Gastroesophageal sphincter (tissue), 4 donors: Measurements from ENCODE around the gene CHD5. TPM values are rescaled to one million over a fixed set of nuclear protein-coding genes. Genes with fewer than 3 reads are reported as not detected.

ENCODE experiments used
- ATAC-seq: fragments of 150-250 bp; one replicate; pipeline ENCODE4 v1.9.1; 2016; ENCODE audit warnings: mild to moderate bottlenecking, moderate library complexity
- H3K27ac ChIP-seq, 4 donors: fragments of 200-600 bp; sonication (generic) in 3 of 4; 1 replicate in 3 of 4; 2 replicates in 1 of 4; pipeline ENCODE4 v1.5.1; 2016 to 2019
- H3K27me3 ChIP-seq: fragments of 200-600 bp; sonication (generic); one replicate; pipeline ENCODE4 v1.5.1; 2019
- H3K36me3 ChIP-seq, 2 donors: fragments of 200-600 bp; sonication (generic); one replicate each; pipeline ENCODE4 v1.5.1; 2019; ENCODE audit warnings: control low read depth in 1 of 2
- H3K4me1 ChIP-seq, 3 donors: fragments of 200-600 bp; sonication (generic); 1 replicate in 2 of 3; 2 replicates in 1 of 3; pipeline ENCODE4 v1.5.1; 2016 to 2019; ENCODE audit warnings: control low read depth in 2 of 3
- H3K4me3 ChIP-seq, 2 donors: fragments of 200-600 bp; sonication (generic); one replicate each; pipeline ENCODE4 v1.5.1; 2019; ENCODE audit warnings: mild to moderate bottlenecking in 1 of 2, moderate library complexity in 1 of 2
- H3K9me3 ChIP-seq, 3 donors: fragments of 200-600 bp; sonication (generic); one replicate each; pipeline ENCODE4 v1.5.1; 2017 to 2019; ENCODE audit warnings: control low read depth in 2 of 3
- EP300 ChIP-seq: sonication (generic); formaldehyde crosslinking; IDR thresholded peaks from one replicate; pipeline ENCODE4 v1.6.1; 2017; ENCODE audit warnings: antibody characterized with exemption, mild to moderate bottlenecking
- POLR2A ChIP-seq, 2 donors: fragments of 450-650 bp; IDR thresholded peaks; one replicate each; pipeline ENCODE4 v1.6.1; 2017; ENCODE audit warnings: antibody characterized with exemption in 2 of 2, mild to moderate bottlenecking in 2 of 2, moderate library complexity in 1 of 2
- POLR2AphosphoS5 ChIP-seq: sonication (generic); formaldehyde crosslinking; IDR thresholded peaks from one replicate; pipeline ENCODE4 v1.6.1; 2017; ENCODE audit warnings: antibody characterized with exemption
- WGBS, 2 donors: methylation state at CpG; one replicate each; pipeline ENCODE4 v1.1.5; 2018; ENCODE audit warnings: low coverage in 1 of 2; 5-methylcytosine and 5-hydroxymethylcytosine counted together
- total RNA-seq, 4 donors: library from RNA; depleted of rRNA; stranded (reverse); fragments of >200 nt; gene quantifications; one replicate each; pipeline ENCODE4 v1.1.0, GENCODE V29; 2016
- TF ChIP-seq, protein P1 (sequence below), 4 experiments: fragments of 200-600 bp in 2 of 4; fragments of 450-650 bp in 2 of 4; sonication (generic) in 1 of 4; IDR thresholded peaks; one replicate each; pipeline ENCODE4 v1.5.1; 2017 to 2019; ENCODE audit warnings: antibody characterized with exemption in 4 of 4, mild to moderate bottlenecking in 2 of 4, moderate library complexity in 2 of 4

CHD5 gene
- total RNA-seq, 4 donors from 2014 or later, result 4.4 to 34.9 (median 9.2) TPM

DNA sequence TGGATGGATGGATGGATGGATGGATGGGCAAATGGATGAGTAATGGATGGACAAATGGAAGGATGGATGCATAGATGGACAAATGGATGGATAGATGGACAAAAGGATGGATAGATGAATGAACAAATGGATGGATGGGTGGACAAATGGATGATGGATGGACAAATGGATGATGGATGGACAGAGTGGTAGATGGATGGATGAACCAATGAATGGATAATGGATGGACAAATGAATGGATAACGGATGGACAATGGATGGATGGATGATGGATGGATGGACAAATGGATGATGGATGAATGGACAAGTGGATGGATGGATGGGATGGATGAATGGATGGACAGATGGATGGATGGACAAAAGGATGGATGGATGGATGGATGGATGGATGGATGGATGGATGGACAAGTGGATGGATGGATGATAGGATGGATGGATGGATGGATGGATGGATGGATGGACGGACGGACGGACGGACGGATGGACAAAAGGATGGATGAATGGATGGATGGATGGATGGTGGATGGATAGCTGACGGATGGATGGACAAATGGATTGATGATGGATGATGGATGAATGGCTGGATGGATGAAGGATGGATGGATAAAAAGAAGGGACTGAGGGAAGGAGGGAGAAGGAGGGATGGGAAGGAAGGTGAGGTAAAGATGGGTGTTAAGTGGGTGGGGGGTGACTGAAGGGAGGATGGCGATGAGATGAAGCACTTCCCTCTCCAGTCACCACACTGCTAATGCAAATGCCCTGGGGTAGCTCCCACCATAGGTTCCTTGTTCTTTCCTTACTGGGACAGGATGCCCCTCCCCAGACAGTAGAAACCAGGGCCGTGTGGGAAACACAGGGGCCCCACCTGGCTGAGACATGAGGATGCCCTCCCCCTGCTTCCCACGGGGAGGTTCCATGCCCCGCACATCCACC lies 29.8 kb downstream of the CHD5 start:
- ATAC-seq, result no peak
- no peak overlapping the region for H3K4me3 ChIP-seq
- TF ChIP-seq POLR2A (IDR thresholded peaks at IDR 0.05) (no peak), EP300 (no peak), POLR2AphosphoS5 (no peak)
- TF ChIP-seq, protein P1, sequence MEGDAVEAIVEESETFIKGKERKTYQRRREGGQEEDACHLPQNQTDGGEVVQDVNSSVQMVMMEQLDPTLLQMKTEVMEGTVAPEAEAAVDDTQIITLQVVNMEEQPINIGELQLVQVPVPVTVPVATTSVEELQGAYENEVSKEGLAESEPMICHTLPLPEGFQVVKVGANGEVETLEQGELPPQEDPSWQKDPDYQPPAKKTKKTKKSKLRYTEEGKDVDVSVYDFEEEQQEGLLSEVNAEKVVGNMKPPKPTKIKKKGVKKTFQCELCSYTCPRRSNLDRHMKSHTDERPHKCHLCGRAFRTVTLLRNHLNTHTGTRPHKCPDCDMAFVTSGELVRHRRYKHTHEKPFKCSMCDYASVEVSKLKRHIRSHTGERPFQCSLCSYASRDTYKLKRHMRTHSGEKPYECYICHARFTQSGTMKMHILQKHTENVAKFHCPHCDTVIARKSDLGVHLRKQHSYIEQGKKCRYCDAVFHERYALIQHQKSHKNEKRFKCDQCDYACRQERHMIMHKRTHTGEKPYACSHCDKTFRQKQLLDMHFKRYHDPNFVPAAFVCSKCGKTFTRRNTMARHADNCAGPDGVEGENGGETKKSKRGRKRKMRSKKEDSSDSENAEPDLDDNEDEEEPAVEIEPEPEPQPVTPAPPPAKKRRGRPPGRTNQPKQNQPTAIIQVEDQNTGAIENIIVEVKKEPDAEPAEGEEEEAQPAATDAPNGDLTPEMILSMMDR (IDR thresholded peaks at IDR 0.05), result no peak
- no peaks in the 10 kb centered on the region for H3K9me3 ChIP-seq
- H3K36me3 ChIP-seq, result no peaks in the 10 kb centered on the region
- peaks cover 0 to 12% (median 7%) of the 10 kb centered on the region in 3 donors for H3K4me1 ChIP-seq
- H3K27ac ChIP-seq, result no peak overlapping the region
- peaks cover 40% of the 10 kb centered on the region for H3K27me3 ChIP-seq
- 57 to 87% methylated on average over 8 of the region's 11 CpGs for WGBS, 2 donors

DNA sequence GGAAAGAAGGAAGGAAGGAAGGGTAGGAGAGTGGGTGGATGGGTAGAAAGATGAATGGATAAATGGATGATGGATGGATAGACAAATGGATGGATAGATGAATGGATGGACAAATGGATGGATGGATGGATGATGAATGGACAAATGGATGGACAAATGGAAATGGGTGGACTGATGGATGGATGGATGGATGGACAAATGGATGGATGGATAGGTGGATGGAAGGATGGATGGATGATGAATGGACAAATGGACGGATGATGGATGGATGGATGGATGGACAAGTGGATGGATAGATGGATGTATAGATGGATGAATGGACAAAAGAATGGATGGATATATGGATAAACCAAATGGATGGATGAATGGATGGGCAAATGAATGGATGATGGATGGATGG lies 30.5 kb downstream of the CHD5 start:
- WGBS, 2 donors, result 96 to 100% methylated on average over 1 of the region's 1 CpG
- Histone ChIP-seq H3K27me3 (peaks cover 40% of the 10 kb centered on the region), H3K4me3 (no peak overlapping the region), H3K27ac (no peak overlapping the region), H3K9me3 (no peaks in the 10 kb centered on the region), H3K36me3 (no peaks in the 10 kb centered on the region), H3K4me1 (peaks cover 0 to 12% (median 7%) of the 10 kb centered on the region in 3 donors)
- no peak for TF ChIP-seq EP300
- no peak for TF ChIP-seq POLR2AphosphoS5
- TF ChIP-seq, protein P1 (IDR thresholded peaks at IDR 0.05), result no peak
- no peak for TF ChIP-seq POLR2A (IDR thresholded peaks at IDR 0.05)
- ATAC-seq, result no peak

DNA sequence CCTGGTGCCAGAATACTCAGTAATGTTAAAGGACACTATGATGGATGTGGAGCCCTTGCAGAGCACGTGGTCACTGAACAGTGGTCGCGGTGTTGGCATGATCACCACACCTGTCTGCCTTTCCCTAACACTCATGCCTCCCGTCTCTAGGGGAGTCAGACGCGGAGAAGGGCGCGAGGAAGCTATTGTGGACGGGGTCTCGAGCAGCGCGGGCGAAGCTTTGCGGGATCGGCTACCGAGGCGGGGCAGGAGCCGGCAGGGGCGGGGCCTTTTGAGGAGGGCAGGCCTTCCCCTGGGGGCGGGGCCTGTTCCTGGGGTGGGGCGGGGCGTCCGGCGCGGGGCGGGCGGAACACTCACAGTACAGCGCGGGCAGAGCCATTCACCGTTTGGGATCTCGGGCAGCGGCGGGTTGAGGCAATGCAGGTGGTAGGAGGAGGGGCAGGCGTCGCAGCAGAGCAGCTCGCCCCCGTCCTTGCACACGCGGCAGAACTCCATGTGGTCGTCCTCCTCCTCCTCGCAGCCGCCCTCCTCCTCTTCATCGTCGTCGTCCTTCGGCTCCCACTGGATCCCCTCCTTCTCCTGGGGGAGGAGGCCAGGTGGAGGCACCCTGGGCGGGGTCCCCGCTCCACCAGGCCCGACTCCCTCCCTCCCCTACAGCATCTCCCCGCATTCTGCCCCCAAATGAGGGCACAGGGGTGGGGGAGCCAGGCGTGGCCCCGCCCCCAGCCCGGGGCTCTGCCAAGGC lies 31.5 kb downstream of the CHD5 start:
- Histone ChIP-seq H3K27ac (no peak overlapping the region), H3K27me3 (peaks cover 40% of the 10 kb centered on the region), H3K9me3 (no peaks in the 10 kb centered on the region), H3K4me3 (peak overlapping the region in 1 of 2 donors; percentile 31), H3K4me1 (peaks cover 0 to 12% (median 7%) of the 10 kb centered on the region in 3 donors), H3K36me3 (no peaks in the 10 kb centered on the region)
- no peak for TF ChIP-seq POLR2AphosphoS5
- no peak for TF ChIP-seq POLR2A (IDR thresholded peaks at IDR 0.05)
- TF ChIP-seq, protein P1 (IDR thresholded peaks at IDR 0.05), result no peak
- TF ChIP-seq EP300, result no peak
- peak; percentile 68 for ATAC-seq
- WGBS, 2 donors, result 5% methylated on average over 11 of the region's 53 CpGs; no CpG with 5 or more reads in 1 of the 2 donors

DNA sequence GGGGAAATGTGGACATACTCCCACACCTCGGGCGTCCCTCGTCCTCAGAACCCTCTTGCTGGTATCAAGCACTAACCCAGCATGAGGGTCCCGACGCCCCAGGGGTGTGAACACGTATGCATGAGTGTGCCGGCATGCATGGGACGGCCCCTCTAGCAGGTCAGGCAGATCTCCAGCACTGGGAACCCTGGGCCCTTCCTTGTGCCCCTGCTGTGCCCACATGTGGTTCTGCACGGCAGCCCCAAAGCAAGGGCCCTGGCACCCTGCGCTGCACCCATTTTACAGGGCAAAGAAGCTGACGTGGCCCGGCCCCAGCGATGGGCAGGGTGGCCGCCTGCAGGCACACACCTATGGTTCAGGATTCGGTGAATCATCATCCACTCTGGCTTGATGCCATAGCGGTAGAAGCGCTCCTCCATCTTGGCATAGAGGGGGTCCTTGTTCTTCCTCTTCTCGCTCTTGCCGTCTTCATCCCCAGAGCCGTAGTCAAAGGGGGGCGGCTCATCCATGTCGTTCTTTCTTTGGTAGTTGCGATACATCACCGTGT lies 34.2 kb downstream of the CHD5 start:
- Histone ChIP-seq H3K27me3 (peaks cover 40% of the 10 kb centered on the region), H3K4me3 (no peak overlapping the region), H3K4me1 (peaks cover 0 to 12% (median 7%) of the 10 kb centered on the region in 3 donors), H3K27ac (no peak overlapping the region), H3K36me3 (no peaks in the 10 kb centered on the region), H3K9me3 (no peaks in the 10 kb centered on the region)
- no peak for TF ChIP-seq POLR2A (IDR thresholded peaks at IDR 0.05)
- no peak for TF ChIP-seq POLR2AphosphoS5
- TF ChIP-seq, protein P1 (IDR thresholded peaks at IDR 0.05), result no peak
- no peak for TF ChIP-seq EP300
- 93% methylated on average over 3 of the region's 24 CpGs; no CpG with 5 or more reads in 1 of the 2 donors for WGBS, 2 donors
- ATAC-seq, result no peak
